G401.6 (cell line): ENCODE data around the gene PRPF19.

Experiments
- FAIRE-seq: peaks from 2 replicates; lab custom pipeline; 2012; peaks lifted over from hg19 to GRCh38; lab: Jason Lieb, UNC

PRPF19 gene

DNA sequence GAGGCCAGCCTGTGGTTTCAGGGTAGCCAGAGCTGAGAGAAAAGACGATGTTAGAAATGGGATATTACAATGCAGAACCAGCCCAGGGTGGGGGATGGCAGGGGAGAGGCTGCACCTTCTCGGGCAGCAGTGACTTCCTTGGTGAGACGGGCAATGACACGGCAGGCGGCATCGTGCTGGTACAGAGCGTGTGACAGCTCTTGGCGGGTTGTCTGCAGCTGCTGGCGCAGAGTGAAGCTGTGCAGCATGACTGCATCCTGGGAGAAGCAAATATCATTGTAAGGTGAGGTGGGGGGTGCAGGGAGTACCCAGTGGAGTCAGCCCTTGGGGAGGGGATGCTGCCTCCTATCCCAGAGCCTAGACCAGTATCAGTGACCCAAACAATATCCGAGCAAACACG lies 3.8 kb downstream of the PRPF19 start:
- FAIRE-seq = no peak

DNA sequence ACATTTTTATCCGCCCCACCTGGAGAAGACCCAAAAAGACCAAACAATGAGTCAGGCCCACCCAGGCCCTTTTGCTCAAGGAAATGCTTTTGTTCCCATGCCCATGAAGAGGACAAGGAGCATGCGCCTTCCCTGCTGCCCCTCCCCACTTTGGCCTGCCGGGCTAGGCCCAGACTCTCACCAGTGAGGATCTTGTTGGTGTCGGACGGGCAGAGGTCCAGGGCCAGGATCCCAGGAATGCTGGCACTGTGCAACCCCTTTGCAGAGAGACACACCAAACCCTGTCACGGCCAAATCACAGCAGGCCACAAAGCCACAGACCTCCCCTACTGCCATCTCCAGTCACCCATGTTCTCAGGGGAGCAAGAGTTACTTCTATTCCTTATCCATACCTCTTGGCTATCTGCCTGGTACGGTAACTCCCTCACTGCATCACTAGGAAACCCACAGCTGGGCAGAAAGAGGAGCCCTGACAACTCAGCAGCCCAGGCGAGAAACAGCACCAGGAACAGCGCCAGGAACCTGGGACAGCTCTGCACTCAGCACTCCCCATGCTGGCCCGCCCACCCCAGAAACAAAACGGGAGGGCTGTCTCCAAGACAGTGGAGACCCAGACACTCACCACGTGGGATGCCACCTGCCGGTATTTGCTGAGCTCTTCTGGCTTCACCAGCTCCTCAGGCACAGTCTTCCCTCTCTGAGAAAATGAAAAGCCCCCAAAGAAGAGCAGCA lies 5.5 kb downstream of the PRPF19 start:
- FAIRE-seq = no peak

- FAIRE-seq = no peak
These were observed 6.4 kb downstream of the PRPF19 start for GRCh38 chr11:60899977-60900376.

- no peak for FAIRE-seq
These were observed 7.1 kb downstream of the PRPF19 start for GRCh38 chr11:60899046-60899936.

DNA sequence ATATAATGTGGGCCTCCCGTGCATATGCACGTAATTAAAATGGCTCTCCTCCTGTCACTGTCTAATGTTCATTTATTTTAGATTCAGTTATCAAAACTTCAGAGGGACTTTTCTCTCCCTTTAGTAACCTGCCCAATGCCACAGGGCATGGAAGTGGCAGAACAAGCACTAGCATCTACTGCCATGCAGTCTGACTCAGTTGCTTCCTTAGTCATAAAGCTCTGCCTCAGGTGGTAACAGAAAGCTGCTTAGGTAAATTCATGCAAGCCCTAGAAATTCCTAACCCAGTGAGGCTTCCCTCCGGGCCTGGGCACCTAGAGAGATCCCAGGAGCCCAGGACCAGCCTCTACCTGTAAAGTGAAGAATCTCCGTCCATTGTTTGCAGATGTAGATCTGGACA lies 8.9 kb downstream of the PRPF19 start:
- FAIRE-seq = no peak

GRCh38 chr11:60895687-60896086 lies 10.7 kb downstream of the PRPF19 start:
- FAIRE-seq = no peak

DNA sequence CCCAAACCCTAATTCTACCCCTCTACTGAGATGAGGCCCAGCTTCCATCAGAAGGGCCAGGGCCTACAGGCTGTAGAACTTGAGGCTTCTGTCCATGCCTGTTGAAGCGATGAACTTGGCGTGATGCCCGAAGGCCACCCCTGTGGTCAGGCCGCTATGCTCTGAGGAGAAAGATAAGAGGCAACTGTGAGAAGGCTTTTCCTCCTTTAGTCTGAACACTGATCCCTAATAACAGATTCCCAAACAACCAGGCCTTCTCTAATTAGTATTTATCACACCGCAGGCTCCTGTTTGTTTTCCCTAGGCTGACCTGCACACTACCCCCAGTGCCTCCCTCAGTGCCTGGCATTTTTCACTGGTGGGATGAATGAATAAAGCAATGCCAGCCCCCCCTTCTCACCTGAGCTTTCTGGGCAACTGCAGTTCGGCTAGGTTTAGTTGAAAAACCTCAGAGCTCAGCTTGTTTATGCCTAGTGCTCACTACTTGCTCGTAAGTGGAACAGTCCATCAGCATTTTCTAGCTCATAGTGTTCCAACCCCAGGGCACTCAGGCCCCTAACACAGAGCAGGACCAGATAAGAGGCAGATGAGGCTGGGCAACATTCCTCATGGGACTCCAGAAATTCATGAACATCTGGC lies 15.2 kb downstream of the PRPF19 start:
- no peak for FAIRE-seq

DNA sequence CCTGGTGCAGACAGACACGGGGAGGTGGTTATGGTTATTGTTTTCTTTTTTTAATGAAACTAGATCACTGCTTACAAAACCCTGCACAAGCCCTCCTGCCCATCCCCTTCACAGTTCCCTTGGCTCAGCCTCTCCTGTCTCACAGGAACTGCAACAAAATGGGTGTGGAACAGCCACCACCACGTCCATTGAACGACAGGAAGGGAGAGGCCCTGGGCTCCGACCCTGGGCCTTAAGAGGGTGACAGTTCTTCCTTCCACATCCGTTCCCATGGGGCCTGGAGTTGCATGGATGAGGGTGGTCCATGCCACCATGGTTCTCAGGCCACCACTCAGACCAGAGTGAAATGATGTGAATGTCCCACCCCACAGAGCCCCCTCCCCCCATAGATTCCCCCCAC lies 15.7 kb downstream of the PRPF19 start:
- FAIRE-seq = no peak

DNA sequence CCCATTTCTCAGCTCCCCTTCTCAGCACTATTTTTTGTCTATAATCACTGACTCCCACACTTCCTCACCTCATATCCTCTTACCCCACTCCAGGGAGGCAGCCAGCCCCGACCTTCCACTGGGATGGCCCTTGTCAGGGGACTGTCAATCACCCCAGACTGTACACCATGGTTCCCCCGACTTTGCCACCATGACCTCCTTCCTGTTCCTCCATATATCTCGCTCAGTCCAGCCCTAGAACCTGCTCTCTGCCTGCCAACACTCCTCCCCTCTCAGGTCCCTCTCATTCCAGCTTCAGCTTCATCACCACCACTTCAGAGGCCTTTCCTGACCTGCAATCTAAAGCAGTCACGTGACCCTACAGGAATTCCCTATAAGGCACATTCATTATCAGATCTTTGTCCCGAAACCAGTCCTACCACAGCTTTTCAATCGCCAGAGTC lies 16.5 kb downstream of the PRPF19 start:
- FAIRE-seq = no peak

GRCh38 chr11:60887556-60887955 lies 18.8 kb downstream of the PRPF19 start:
- FAIRE-seq = no peak

- FAIRE-seq = no peak
These were observed 25.6 kb downstream of the PRPF19 start for GRCh38 chr11:60880643-60881282.

DNA sequence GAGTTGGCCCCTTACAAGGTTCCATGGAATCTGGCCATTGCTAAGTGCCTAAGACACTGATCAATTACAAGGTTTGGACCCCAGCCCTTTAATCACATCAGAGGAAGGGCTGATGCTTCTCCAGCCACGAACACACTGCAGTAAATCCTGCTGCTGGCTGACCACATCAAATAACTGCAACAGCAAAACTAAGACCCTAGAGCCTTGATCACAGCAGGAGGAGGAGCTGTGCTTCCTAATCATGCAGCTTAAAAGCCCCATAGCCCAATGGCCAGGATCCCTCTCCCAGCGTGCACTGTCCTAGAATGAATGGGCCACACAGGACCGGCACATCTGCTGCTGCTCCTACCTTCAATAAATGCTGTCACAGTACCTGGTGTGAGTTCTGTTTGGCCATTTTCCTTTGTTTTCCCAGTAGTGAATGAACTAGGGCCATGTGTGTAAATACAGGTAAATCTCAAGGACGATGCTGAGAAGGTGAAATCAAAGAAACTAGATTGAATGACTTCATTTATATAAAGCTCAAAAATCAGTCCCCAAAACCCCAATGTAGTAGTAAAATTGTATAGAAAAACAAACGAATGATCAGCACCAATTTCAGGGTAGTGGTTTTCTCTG lies 26.3 kb downstream of the PRPF19 start:
- no peak for FAIRE-seq

GRCh38 chr11:60879104-60879503 lies 27.3 kb downstream of the PRPF19 start:
- no peak for FAIRE-seq

DNA sequence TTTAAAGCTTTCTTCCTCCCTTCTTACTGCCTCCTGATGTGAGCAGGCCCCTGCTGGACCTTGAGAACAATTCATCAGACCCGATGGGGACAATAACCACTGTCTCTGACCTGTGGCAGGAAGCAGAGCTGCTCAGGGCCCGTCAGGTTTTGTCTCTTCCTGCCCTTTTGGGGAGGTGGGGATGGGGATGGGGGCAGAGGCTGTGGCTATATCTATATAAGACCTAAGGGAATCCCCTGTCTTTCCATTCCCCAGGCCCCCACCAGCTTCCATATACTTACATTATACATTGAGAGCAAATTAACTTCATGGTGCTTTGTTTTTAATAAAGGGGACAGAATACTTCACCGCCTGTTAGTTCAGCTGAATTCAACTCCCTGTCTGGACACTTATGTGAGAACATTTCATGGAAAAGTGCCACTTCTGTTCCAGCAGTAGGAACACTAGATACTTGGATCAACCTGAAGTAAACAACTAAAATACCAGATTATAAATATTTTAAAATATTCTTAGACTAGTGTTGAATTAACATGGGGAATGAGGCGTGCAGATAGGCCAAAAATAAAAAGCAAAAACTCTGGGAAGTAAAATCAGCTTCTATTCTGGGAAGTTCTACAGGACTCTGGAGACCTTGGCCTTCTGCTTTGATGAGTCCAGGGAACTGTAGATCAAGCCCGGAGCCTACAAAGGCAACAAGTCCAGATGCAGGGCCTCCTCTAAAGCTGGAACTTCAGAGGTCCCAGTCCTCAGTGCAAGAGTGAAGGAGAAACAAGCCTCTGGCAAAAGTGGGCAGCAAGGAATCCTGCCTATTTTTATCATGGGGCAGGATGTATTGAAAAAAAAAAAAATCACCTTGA lies 27.9 kb downstream of the PRPF19 start:
- FAIRE-seq = no peak

GRCh38 chr11:60876168-60876485 lies 30.3 kb downstream of the PRPF19 start:
- FAIRE-seq = no peak

- FAIRE-seq = no peak
These were observed 30.8 kb downstream of the PRPF19 start for GRCh38 chr11:60875366-60876167.

GRCh38 chr11:60874421-60875365 lies 31.7 kb downstream of the PRPF19 start:
- no peak for FAIRE-seq

- FAIRE-seq = no peak
These were observed 32.9 kb downstream of the PRPF19 start for GRCh38 chr11:60873533-60873932.

- FAIRE-seq = no peak
These were observed 33.3 kb downstream of the PRPF19 start for GRCh38 chr11:60872961-60873524.
